ENCODE results near the gene ABHD14A.

The ABHD14A gene

DNA sequence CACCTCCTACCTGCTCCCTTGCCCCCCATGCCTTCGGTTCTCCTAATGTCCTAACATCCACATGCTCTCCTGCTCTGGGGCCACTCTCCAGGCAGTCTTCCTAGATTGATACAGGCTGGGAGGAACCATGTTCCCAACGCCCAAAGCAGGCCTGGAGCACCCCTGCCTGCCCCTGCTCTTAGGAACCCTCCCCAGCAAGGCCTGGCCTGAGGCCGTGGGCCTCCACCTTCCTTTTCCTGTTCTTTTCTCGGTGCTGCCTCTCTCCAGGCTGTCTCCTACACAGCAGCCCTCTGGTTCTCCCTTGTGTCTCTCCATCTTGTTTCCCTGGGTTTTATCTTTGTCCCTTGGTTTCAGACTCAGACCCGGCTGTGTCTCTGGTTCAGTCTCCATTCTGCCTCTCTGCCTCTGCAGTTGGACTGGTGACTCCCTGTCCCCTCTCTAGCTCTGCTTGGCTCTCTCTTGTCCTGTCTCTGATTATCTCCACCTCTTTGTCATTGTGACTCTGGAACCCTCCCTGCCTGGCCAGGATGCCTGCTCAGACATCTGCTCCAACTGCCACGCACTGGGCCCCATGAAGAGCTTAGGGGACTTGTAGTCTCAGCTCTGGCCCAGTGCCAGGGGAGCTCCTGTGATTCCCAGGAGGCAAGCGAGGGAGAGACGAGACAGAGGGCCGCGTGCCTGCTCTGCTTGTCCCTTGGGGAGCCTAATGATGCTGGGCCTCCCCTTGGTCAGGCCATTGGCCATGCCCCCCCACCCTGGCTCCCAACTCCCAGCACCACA lies 46.8 kb downstream of the ABHD14A start:
- DNase-seq: no peak

DNA sequence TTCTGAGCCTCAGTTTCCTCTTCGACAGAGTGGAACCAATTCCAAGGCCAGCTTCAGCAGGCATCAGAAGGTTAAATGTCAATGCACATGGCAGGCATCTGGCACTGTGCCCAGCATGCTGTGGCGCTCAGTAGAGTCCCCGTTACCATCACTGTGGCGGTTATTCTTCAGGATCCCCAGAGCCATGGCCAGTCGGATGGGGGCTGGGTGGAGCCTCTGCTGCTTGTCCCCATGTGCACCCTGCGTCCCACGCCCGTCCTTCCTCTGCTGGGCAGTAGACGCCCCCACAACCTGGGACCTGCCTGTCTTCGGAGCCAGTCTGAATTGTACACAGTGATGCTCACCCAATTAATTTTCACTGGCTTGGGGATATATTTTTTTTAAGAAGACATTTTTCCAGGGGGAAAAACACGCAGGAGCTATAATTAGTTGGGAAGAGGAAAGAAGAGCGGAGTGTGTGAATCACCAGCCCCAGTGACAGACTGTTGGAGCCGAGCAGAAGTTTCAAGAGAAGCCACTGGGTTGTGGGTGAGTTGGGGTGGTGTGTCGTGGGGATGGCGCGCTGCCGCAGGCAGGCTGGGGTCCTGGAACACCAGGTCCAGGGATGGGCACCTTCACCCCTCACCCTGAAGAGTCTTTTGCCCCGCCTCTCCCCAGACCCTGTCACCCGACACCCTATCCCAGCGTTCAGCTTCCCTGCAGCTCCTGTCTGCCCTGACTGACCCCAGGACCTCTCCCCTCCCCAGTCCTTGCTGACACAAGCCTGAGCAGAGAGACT lies 47.6 kb downstream of the ABHD14A start:
- no peak for DNase-seq

DNA sequence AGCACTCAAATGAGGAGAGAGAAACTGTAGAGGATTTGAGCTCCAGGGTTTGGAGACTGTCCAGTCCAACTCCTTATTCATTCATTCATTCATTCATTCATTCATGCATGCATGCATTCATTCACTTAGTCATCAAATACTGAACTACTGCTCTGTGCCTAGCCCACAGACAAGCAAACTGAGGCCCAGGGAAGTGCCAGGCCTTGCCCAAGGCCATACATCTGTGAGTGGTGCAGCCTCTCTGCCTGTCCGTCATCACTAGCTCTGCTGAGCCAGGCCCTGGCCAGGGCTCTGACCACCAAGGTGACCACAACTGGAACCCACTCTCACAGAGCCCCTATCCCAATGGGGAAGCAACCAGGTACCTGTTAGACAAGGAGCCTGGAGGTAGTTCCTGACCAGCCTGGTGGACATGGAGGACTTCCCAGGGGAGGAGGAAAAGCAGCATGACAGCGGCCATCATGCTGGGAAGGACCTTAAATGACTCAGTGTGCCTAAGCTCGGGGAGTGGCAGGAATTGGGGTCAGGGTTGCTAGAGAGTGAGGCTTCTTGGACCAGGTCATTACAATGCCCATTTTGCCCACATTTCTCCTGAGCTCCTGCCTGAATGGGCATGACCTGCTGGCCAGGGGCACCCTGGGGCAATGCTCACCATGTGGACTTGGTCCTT lies 48.4 kb downstream of the ABHD14A start:
- no peak for DNase-seq

DNA sequence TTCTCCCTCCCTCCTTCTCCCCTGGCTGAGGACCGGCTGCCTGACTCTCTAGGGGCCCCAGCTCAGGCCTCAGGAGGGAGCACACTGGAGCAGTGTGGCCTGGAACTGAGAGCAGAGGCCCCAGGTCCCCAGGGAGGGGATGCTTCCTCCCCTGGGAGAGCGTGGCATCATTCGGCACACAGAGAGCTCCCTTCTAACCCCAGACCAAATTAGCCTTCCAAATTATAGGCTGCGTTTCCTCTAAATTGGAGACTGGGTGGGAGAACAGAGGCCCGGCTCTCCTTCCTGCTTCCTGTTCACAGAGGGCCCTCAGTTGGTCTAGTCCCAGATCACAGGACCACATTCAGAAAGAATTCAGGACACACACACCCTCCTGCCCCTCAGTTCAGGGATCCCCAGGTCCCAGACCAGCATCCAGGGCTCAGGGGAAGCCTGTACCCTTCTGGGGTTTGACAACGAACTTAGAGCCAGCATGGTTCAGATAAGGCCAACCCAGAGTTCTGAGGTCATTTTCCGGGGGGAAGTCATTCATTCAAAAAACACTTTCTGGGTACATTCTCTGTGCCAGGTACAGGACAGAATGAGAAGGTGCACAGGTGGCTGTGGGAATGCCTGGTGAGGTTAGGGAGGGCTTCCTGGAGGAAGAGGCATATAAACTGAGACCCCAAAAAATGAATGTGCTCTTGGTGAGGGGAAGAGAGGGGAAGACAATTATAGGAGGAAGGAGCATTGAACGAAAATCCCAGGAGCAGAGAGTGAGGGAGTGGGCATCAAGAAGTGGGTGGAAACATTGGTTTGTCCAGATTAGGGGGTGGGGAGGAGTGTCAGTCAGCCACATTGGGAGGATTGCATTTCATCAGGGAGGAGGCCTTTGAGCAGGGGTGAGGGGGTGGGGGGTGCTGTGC lies 49.2 kb downstream of the ABHD14A start:
- DNase-seq: no peak

DNA sequence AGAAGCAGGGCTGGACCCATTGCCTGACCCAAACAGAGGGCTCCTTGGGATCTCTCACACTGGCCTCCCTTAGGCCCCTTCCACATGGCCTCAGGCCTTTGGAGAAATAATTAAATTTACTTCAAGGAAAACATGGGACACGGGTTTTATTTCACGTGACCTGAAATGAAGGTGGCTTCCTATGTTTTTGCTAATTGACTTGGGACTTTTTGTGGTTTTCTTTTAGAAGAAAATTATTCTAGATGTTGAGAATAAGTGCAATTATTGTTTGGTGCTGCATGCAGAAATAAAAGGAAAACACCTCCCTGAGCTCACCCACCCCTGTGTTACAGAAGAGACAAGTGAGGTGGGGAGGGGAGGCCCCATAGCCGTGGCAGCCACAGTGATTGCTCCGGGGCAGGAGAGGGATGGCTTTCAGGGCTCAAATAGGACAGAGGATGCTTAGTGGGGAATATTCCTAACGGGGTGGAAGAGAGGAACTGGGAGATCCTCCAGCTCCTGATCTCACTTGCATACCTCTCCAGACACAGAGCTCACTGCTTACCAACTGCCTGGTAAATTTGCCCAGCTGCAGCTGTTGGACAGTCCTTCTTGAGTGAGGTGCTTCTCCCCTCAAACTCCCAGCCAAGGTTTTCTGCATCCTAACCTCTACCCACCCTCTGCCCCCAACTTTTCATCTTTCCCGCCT lies 50.0 kb downstream of the ABHD14A start:
- no peak for DNase-seq

DNA sequence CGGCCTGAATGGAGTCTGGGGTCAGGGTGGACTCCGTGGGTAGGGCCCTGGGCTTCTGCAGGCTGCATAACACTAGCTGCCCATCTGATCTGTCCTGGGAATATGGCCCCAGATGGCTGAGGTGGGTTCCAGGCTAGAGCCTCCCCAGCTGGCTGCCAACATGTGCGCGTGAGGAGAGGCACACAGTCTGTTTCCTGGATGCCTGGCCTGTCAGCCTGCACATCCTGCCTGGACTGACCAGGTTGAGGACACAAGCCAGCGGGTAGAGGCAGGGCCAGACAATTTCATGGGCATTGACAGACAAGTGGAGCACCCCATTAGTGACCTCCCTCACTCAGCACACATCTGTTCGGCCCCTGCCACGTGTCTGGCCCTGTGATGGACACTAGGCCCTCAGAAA lies 50.6 kb downstream of the ABHD14A start:
- no peak for DNase-seq

DNA sequence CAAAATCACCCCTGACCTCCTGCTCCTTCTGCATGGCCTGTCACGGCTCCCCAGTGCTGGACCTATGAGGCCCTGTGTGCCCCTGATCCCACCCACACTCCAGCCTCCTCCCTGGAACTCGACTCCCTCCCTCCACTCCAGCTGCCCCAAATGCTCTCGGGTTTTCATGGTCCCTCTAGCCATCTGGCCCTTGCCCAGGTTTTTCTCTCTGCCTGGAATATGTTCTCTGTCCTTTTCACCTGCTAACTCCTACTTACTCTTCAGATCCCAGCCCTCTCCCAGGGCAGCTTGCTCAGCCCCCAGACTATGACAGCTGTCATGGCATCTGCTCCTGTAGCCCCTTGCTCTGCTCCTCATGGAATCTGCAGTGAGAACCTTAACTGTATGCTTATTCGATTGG lies 51.2 kb downstream of the ABHD14A start:
- DNase-seq: no peak

DNA sequence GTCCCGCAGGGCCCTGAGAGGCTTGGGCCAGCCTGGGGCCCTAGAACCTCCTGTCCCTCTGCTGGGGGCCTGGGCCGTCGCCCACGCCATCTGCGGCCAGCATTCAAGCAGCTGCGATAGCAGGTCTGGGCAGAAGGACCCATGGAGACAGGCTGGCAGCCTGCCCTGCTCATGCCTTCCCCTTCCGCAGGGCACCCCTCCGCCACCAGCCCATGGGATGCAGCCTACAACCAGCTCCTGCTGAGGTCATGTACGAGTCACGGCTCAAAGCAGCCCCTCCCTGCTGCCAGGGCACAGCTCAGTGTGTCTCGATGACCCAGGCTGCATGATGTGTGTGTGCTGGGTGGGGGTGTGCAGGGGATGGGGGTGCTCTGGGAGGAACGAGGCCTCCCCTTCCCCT lies 53.7 kb downstream of the ABHD14A start:
- no peak for DNase-seq

DNA sequence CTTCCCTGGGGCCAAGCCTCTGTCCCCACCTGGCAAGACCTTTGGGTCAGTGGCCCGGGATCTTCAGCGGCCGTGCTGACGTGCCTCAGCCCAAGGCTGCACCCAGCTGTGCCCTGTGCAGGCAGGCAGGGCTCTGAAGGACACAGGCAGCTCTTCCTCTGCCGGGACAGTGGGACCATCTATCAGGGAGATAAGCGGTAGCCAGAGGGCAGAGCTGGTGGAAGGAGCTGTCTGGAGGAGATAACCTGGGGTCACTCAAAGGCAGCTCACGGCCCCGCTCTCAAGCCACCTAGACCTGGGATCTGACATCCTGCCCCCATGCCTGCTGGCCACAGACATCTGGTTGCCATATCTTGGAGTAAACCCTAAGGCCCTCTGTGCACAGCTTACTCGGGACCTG lies 54.2 kb downstream of the ABHD14A start:
- no peak for DNase-seq

DNA sequence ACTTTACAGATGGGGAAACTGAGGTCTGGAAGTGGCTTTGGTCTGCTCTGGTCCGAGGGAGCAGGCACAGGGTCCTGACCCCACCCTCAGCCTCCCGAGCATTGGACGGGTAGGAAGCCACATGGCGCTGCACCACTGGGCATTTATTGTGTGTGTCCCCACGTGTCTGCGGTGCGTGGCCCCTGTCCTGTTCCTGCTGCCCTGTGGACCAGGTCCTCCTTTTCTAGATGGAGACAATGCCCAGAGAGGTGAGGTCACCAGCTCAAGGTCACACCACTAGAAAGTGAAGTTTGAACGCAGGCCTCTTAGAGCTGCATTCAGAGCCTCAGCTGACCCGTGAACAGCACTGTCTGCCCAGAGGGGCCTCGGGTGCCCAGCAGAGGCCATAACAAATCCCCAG lies 54.7 kb downstream of the ABHD14A start:
- no peak for DNase-seq
